NCI-H2227 (cell line): ENCODE data around the gene KANSL3.

Source experiments
- DNase-seq: peaks from one replicate; lab custom pipeline; 2025; ENCODE audit not compliant: unreplicated experiment; lab: John Stamatoyannopoulos, UW

KANSL3 gene

GRCh38 chr2:96546797-96547196 is 91.3 kb downstream of the KANSL3 start:
- no peak for DNase-seq

- no peak for DNase-seq
These were observed 91.8 kb downstream of the KANSL3 start for GRCh38 chr2:96546321-96546720.
